Caco-2 (cell line): ENCODE data around the gene TMEM255B. TPM values are rescaled to one million over a fixed set of nuclear protein-coding genes. Genes with fewer than 3 reads are reported as not detected.

Experiments used
- BruUV-seq: library from RNA; stranded (reverse); fragments of 400-500 nt; replicated peaks from 2 replicates; lab custom pipeline; 2021; lab: Mats Ljungman, UMichigan
- CTCF ChIA-PET: fragments of 300-600 bp; sonication (Branson Sonifier 250); formaldehyde crosslinking; loops from one replicate; lab custom pipeline; 2022; ENCODE audit warnings: antibody characterized with exemption; lab: Charles Lee
- POLR2A ChIA-PET: fragments of 300-600 bp; sonication (Branson Sonifier 250); formaldehyde crosslinking; loops from one replicate; lab custom pipeline; 2022; ENCODE audit warnings: antibody characterized with exemption; lab: Charles Lee
- DNase-seq, 2 experiments: peaks; one replicate each; pipeline versions ENCODE4 v3.0.0 to v3.0.0-alpha.2; 2020 to 2022
- H3K27me3 ChIP-seq: replicated peaks from 2 replicates; pipeline ENCODE4 v1.6.0; 2011; ENCODE audit warnings: low read length; ENCODE audit not compliant: control insufficient read depth, insufficient read depth
- H3K36me3 ChIP-seq: 2 replicates; pipeline ENCODE4 v1.5.1; 2011; ENCODE audit warnings: low read length; ENCODE audit not compliant: control insufficient read depth, insufficient read depth
- H3K4me1 ChIP-seq: fragments of 250-450 bp; sonication (Bioruptor Pico); 2 replicates; pipeline ENCODE4 v1.5.1; 2020; ENCODE audit warnings: mild to moderate bottlenecking
- H3K4me3 ChIP-seq: 2 replicates; pipeline ENCODE4 v1.5.1; 2011; ENCODE audit warnings: low read depth, mild to moderate bottlenecking, control low read depth, low read length
- H3K9me3 ChIP-seq: fragments of 250-450 bp; sonication (Bioruptor Pico); 2 replicates; pipeline ENCODE4 v1.5.1; 2020; ENCODE audit warnings: mild to moderate bottlenecking, moderate library complexity
- H3K27ac Mint-ChIP-seq: one replicate; pipeline ENCODE4 v1.8.0; 2022; ENCODE audit warnings: mixed read lengths; ENCODE audit not compliant: unreplicated experiment
- H3K27me3 Mint-ChIP-seq: one replicate; pipeline ENCODE4 v1.8.0; 2022; ENCODE audit warnings: mixed read lengths; ENCODE audit not compliant: insufficient read depth, unreplicated experiment
- H3K36me3 Mint-ChIP-seq: one replicate; pipeline ENCODE4 v1.8.0; 2022; ENCODE audit warnings: mild to moderate bottlenecking, mixed read lengths; ENCODE audit not compliant: insufficient read depth, unreplicated experiment
- H3K4me1 Mint-ChIP-seq: one replicate; pipeline ENCODE4 v1.8.0; 2022; ENCODE audit warnings: low read depth, mixed read lengths; ENCODE audit not compliant: unreplicated experiment
- H3K4me3 Mint-ChIP-seq: one replicate; pipeline ENCODE4 v1.8.0; 2022; ENCODE audit warnings: mild to moderate bottlenecking, moderate library complexity, mixed read lengths; ENCODE audit not compliant: unreplicated experiment
- H3K9me3 Mint-ChIP-seq: one replicate; pipeline ENCODE4 v1.8.0; 2022; ENCODE audit warnings: mixed read lengths; ENCODE audit not compliant: unreplicated experiment
- CTCF ChIP-seq, 2 experiments: fragments of 200-600 bp in 1 of 2; IDR thresholded peaks; 1 replicate in 1 of 2; 2 replicates in 1 of 2; pipeline versions ENCODE4 v1.5.1 to v1.8.0; 2011 to 2022; ENCODE audit warnings: antibody characterized with exemption in 1 of 2, control low read depth in 1 of 2, inconsistent platforms in 1 of 2, low read depth in 1 of 2, low read length in 1 of 2, mild to moderate bottlenecking in 1 of 2, moderate library complexity in 1 of 2; ENCODE audit not compliant: insufficient read depth in 1 of 2, severe bottlenecking in 1 of 2, unreplicated experiment in 1 of 2
- intact Hi-C: fragments of 100-400 bp; cut with micrococcal nuclease; formaldehyde crosslinking; loops from one replicate; pipeline ENCODE4 v1.10.0; 2022; ENCODE audit not compliant: unreplicated experiment
- total RNA-seq: library from RNA; stranded (reverse); gene quantifications from 2 replicates; pipeline ENCODE4 v1.2.3, GENCODE V29; 2022

Gene TMEM255B
- total RNA-seq, 1 experiment from 2014 or later = 0.82 TPM

GRCh38 chr13:113766035-113766800 is 7.2 kb downstream of the TMEM255B start:
- Histone ChIP-seq H3K9me3 (no peaks in the 10 kb centered on the region), H3K4me3 (no peak overlapping the region), H3K4me1 (no peaks in the 10 kb centered on the region), H3K36me3 (peaks cover 1% of the 10 kb centered on the region; the same call in 1 of the 2 replicates), H3K27me3 (no peaks in the 10 kb centered on the region; the same call in 1 of the 2 replicates)
- no peaks in the 10 kb centered on the region for H3K9me3 Mint-ChIP-seq
- TF ChIP-seq CTCF (IDR thresholded peaks at IDR 0.05; ENCODE audit: insufficient read depth in 1 of 2, low read depth in 1 of 2, low read length in 1 of 2, severe bottlenecking in 1 of 2, unreplicated experiment in 1 of 2) = no peak
- H3K27ac Mint-ChIP-seq = no peak overlapping the region
- DNase-seq = no peak
- H3K36me3 Mint-ChIP-seq = no peaks in the 10 kb centered on the region
- ChIA-PET CTCF (no interaction called here), POLR2A (no interaction called here)
- intact Hi-C loops = no loop called here
- no peak overlapping the region for H3K4me3 Mint-ChIP-seq
- H3K27me3 Mint-ChIP-seq = peaks cover 10% of the 10 kb centered on the region
- no TSS peak for BruUV-seq
- peaks cover 5% of the 10 kb centered on the region for H3K4me1 Mint-ChIP-seq

- no peak overlapping the region for H3K27ac Mint-ChIP-seq
- Histone ChIP-seq H3K27me3 (no peaks in the 10 kb centered on the region), H3K4me1 (no peaks in the 10 kb centered on the region), H3K36me3 (no peaks in the 10 kb centered on the region), H3K4me3 (no peak overlapping the region), H3K9me3 (no peaks in the 10 kb centered on the region; the same call in 1 of the 2 replicates)
- DNase-seq = no peak
- POLR2A ChIA-PET = no interaction called here
- BruUV-seq = no TSS peak
- H3K9me3 Mint-ChIP-seq = no peaks in the 10 kb centered on the region
- intact Hi-C loops = no loop called here
- H3K27me3 Mint-ChIP-seq = peaks cover 6% of the 10 kb centered on the region
- H3K36me3 Mint-ChIP-seq = no peaks in the 10 kb centered on the region
- H3K4me1 Mint-ChIP-seq = peaks cover 1% of the 10 kb centered on the region
- CTCF ChIA-PET = no interaction called here
- H3K4me3 Mint-ChIP-seq = no peak overlapping the region
- TF ChIP-seq CTCF (IDR thresholded peaks at IDR 0.05; ENCODE audit: insufficient read depth in 1 of 2, low read depth in 1 of 2, low read length in 1 of 2, severe bottlenecking in 1 of 2, unreplicated experiment in 1 of 2) = no peak
Measured at GRCh38 chr13:113767366-113767765, 8.3 kb downstream of the TMEM255B start.

GRCh38 chr13:113768018-113768905 is 9.2 kb downstream of the TMEM255B start:
- Histone ChIP-seq H3K36me3 (no peaks in the 10 kb centered on the region), H3K9me3 (peaks cover 6% of the 10 kb centered on the region), H3K27me3 (no peaks in the 10 kb centered on the region), H3K4me3 (no peak overlapping the region), H3K4me1 (no peaks in the 10 kb centered on the region)
- intact Hi-C loops = no loop called here
- H3K4me1 Mint-ChIP-seq = no peaks in the 10 kb centered on the region
- ChIA-PET POLR2A (no interaction called here), CTCF (no interaction called here)
- H3K27me3 Mint-ChIP-seq = peaks cover 5% of the 10 kb centered on the region
- no peak for DNase-seq
- no peaks in the 10 kb centered on the region for H3K36me3 Mint-ChIP-seq
- no TSS peak for BruUV-seq
- no peak for TF ChIP-seq CTCF (IDR thresholded peaks at IDR 0.05; ENCODE audit: insufficient read depth in 1 of 2, low read depth in 1 of 2, low read length in 1 of 2, severe bottlenecking in 1 of 2, unreplicated experiment in 1 of 2)
- H3K9me3 Mint-ChIP-seq = no peaks in the 10 kb centered on the region
- no peak overlapping the region for H3K4me3 Mint-ChIP-seq
- no peak overlapping the region for H3K27ac Mint-ChIP-seq
